Activated T-helper 1 cell treated with anti-CD3 and anti-CD28 coated beads, Interleukin-2, amount 50 U/mL, for 16 hours (primary cell): Measurements from ENCODE around the gene TIMM22.
A peak's percentile ranks its signal among the peaks of the same experiment; 100 is the strongest.
"Not testable (repeated sequence)": the region's sequence is repeated elsewhere in the genome, so short reads cannot be mapped to it uniquely, and the experiment has no call there.

ENCODE experiments used
- DNase-seq, 2 donors: peaks; one replicate each; pipeline ENCODE4 v3.0.0-alpha.2; 2020; ENCODE audit warnings: low read depth in 1 of 2, low spot score in 1 of 2

The TIMM22 gene

DNA sequence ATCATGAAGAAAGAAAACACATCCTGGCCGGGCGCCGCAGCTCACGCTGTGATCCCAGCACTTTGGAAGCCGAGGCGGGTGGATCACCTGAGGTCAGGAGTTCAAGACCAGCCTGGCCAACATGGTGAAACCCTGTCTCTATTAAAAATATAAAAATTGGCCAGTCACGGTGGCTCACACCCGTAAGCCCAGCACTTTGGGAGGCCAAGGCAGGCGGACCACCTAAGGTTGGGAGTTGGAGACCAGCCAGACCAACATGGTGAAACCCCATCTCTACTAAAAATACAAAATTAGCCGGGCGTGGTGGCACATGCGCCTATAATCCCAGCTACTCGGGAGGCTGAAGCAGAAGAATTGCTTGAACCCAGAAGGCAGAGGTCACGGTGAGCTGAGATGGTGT lies 25.1 kb upstream of the TIMM22 start:
- DNase-seq = not testable (repeated sequence)

DNA sequence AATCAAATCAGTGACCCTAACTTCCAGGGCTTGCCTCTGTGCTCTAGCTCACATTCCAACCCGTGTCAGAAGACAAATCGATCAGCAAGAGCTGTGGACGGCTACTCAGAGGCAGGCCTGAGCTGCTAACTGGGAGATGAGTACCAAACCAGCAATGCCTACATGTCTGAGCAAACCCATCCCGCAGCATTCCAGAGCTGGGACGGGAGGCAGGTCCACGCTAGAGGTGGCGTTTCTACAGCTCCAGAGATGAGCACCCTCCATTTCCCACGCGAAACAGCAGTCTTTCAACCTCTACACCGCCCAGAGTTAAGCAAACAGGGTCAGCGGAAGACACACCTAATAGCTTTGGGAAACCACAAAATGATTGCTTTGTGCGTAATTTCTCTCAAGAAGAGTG lies 23.9 kb upstream of the TIMM22 start:
- DNase-seq = no peak

DNA sequence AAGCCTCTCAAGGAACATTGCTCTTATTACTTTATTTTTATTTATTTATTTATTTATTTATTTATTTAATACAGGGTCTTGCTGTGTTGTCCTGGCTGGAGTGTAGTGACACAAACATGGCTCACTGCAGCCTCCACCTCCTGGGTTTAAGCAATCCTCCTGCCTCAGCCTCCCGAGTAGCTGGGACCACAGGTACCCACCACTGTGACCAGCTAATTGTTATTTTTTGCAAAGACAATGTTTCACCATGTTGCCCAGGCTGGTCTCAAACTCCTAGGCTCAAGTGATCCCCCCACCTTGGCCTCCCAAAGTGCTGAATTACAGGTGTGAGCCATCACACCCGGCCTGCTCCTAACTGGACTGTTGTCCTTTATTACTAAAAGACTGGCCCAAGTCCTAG lies 22.2 kb upstream of the TIMM22 start:
- not testable (repeated sequence) for DNase-seq

DNA sequence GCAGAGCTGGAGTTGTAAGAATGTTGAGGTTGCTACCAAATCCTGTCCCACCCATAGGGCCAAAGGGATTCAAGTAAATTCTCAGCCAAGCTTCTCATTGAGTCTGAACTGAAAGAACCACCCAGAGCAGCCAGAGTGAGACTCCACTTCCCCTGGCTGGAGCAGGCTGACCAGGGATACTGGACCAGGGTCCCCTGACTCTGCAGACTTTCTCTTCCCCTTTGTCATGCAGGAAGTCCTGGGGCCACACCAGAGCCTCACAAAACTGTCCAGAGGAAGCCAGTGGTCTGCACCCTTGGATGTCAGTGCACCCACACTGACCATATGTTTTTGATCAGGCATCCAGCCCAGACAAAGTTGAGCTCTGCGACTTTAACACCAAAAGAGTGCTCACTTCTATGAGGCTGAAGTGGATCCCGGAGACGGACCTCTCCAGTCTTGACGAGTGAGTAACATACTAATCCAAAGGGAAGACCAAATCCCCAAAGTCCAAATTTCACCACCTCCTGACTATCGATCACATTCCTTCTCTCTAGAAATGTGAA lies 21.5 kb upstream of the TIMM22 start:
- DNase-seq = no peak

DNA sequence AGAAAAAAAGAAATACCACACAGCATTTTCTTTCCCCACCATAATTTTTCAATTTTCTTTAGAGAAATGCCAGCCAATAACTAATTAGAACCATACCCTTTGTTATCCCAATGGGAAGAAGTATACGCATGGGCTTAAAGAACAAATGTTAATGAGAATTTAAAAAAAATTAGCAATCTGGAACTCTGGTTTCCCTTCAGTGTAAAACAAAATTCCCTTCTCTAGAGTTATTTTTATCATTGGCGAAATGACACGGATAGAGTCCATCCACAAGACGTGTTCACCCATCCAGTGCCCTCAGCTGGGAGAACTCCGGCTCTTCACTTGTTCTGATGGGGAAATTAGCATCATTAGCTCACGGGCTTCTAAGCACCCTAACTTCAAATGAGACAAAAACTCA lies 20.6 kb upstream of the TIMM22 start:
- no peak for DNase-seq

DNA sequence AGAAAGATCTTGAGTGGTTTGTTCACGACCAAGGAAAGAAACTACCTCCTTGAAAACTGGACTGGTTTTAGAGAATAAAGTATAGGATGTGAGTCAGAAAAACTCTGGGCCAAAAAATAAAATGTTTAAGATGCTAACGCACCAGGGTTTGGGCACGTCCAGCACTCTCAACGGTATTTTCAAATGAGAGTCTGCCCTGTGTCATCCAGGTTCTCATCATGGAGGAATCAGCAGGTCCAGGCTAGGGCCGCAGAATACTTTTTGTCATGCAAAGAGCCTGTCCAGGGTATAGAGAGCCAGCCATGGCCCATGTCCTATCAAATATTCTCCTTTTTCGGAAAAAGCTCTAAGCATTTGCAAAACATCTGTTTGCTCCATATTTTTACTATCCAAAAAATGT lies 19.8 kb upstream of the TIMM22 start:
- DNase-seq = no peak

DNA sequence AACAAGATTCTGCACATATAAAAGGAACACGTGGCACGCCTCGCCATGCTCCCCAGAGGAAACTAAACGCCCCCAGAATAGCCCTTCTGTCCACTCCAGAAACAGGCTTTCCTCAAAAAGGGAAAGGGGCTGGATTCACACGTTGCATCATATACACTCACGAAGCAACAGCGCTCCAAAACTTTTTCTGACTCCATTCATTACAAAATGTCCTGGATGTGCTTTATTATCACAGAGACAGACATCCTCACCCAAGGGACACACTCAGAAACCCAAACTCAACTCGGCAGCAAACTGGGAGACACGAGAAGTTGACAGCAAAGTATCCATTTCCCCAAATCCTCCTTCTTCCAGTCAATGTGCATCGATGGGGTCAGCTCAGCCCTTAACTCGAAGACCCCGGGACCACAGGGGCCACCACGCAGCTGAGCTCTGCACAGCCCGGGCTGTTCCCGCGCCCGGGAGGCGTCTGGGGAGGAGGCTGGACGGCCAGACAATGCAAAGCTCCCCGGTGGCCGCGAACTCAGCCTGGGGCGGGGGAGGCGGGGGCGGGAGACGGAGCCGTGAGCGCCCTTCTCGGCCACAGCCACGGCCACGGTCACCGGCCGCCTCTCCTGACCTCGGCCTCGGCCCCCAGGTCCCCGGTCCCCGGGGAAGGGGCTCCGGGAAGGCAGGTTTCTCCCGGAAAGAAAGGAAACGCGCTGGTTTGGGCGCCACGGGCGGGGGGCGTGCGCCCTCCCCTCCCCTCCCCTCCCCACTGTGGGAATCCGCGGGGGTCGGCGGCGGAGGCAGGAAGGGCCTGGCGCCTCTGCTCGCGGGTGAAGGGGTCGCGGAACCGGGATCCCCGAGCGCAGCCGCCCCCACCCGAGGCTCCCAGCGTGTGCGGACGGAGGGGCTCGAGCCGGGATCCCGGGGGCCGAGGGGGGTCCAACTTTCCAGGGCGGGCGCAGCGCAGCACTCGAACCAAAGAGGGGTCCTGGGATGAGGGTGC lies 18.5 kb upstream of the TIMM22 start:
- DNase-seq = no peak

DNA sequence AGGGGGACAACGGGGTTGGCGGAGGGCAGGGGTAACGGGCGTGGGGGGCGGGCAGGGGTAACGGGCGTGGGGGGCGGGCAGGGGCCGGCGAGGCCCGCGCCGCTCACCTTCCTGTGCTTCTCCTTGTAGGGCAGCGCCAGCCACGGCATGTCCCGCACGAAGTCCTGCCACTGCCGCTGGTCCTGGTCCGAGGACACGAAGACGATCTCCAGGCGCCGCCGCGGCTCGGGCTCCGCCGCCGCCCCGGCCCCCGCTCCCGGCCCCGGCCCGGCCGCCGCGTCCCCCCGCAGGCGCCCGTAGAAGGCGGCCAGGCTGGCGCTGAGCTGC lies 17.8 kb upstream of the TIMM22 start:
- no peak for DNase-seq

DNA sequence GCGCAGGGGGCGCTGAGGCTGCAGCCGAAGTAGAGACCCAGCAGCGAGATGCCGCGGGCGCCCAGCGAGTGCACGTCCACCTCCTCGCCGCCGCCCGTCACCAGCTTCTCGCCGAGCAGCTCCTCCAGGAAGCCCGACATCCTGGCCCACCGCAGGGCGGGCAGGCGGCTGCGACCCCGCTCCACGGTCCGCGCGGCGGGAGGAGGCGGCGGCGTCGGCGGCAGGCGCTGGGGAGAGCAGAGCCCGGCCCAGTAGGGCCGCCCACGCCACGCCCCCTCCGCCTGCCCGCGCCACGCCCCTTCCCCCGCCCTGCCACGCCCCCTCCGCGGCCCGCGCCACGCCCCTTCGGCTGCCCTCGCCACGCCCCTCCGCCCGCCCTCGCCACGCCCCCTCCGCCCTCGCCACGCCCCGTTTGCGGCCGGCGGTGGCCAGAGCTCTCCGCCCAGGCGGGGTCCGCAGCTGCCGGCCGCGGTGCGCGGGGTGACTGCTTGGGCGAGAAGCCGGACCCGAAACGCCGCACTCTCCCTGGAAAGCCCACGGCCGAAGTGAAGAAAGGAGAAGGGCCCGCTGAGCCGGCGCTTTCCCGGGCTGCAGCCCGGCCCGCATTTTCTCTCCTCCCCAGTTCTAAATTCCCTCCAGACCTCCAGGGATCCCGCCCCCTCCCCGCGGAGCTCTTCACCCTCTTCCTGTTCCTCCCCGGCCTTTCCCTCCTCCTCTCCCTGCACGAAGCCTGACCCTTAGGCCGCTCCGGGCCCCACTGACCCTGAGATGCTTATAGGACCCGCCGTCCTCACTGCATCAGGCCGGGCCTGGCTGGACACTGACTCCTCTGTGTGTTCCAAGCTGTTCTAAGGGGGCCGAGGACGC lies 17.2 kb upstream of the TIMM22 start, which contains the start of gene NXN:
Gene NXN (minus strand): TSS at position 238 of the 867 bp plus-strand sequence.
- peak; percentile 87 to 89 for DNase-seq

DNA sequence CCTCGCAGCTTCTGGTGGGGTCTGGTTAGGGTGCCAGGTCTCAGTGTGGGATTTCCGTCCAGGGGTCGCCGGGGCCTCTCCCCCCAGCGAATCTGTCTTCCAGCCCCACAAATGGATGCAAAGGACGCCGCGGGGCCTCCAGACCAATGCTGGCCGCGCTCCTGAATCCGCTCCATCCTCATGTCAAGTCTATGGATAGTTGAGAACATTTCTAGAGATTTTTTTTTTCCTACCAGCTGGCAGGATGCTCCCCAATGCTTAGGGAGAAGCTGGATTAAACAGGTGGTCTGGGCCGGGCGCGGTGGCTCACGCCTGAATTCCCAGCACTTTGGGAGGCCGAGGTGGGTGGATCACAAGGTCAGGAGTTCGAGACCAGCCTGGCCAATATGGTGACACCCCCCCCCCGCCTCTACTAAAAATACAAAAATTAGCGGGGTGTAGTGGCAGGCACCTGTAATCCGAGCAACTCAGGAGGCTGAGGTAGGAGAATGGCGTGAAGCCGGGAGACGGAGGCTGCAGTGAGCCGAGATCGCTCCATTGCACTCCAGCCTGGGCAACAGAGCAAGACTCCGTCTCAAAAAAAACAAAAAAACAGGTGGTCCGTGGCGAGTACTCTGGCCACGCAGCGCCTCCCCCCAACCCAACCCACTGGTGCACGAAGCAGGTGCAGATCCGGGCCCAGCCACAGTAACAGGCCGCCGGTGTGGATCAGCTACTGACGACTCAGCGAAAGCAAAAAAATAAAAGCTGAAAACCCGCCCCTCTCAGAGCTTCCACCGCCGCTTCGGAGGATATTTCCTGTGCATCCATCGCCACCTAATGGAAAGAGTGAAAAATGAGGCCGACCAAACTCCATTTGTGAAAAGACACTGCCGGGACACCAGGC lies 16.3 kb upstream of the TIMM22 start:
- DNase-seq = peak; percentile 57 to 67

DNA sequence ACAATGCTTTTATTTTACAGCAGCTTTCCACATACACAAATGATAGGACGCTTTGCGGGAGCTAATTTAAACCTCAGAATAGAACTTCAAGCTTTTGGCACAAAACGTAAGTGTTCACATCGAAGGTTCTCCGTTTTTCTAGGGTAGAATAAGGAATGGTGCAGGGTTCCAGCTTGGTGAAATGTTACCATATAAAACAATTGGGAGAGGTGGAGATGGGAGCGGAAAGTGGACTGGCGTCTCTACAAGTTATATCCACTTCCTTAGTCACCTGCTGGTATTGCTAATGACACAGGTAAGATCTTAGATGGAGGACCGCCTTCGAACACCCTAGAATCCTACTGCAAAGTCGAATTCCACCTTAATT lies 15.7 kb upstream of the TIMM22 start:
- no peak for DNase-seq

DNA sequence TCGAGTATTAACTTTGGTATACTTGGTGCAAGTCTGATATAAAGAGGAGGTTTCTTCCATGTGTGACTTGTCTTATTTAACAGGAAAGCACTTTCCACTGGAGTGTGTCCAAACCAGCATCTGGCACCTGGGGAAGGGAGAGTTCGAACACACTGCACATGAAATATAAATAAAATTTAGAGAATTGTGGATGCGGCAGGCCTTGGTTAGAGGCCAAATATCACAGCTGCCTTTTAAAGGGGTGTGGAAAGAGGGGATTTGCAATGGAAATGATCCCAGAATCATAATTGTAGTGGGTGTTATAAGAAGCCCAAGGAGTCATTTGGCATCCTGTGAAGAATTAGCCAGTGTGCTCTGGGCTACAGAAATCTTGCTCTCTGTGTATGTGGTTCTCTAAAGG lies 13.0 kb upstream of the TIMM22 start:
- DNase-seq = no peak

DNA sequence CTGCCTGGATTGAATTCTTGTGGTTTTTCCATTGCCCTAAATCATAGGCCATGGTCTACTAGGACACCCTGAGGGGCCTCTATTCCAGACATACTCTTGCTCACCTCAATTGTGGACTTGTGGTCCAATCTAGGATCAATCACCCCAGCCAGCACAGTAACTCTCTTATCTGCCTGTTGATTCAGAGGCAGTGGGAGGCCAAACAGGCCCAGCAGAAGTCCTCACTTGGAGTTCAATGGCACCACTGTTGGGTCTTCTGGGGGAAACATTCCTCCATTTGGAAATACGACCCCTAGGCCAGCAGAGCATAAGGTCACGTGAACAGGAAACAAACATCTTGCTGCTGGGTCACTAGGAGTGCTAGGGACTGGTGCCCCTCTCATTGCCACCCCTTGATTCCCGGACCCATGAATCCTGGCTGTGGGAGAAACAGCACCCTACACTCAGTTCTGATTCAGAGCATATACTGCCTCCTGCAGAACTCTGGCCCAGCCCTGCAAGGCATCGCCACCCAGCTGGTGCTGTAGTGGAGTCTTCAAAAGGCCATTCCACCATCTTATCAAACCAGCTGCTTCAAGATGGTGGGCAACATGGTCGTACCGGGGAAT lies 10.5 kb upstream of the TIMM22 start:
- DNase-seq = no peak

DNA sequence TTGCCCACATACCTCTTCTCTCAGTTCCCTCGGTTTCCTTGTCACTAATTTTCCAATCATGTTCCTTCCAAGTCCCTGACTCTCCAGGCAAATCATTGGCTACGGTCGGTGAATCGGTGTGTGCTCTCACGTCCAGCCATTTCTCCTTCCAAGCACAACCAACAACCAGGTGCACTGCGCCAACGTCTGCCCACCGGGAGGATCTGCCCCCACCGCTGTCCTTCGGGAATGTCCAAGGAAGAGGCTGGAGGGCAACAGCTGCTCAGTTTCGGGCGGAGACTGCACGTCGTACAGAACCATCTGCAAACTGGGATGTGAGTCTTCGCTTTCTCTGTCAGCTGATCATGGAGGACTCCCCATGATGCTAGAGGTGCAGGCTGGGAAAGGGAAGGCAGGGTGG lies 9.0 kb upstream of the TIMM22 start:
- DNase-seq = no peak

DNA sequence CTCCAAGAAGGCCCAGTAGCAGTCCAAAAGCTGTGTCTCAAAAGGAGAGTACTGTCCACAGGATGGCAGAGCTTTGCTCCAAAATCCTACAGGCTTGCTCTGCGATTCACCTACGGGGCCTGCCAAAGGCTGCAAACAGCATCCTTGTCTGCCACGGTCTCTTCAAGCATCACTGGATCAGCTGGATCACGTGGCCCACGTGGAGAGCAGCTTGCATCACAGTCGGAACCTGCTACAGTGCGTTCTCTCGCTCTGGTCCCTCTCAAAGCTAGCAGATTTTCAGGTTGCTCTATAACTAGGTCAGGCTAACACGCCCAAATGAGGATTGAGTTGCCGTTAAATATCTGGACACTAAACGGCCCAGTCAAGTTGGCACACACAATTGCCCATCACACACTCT lies 8.4 kb upstream of the TIMM22 start:
- no peak for DNase-seq

DNA sequence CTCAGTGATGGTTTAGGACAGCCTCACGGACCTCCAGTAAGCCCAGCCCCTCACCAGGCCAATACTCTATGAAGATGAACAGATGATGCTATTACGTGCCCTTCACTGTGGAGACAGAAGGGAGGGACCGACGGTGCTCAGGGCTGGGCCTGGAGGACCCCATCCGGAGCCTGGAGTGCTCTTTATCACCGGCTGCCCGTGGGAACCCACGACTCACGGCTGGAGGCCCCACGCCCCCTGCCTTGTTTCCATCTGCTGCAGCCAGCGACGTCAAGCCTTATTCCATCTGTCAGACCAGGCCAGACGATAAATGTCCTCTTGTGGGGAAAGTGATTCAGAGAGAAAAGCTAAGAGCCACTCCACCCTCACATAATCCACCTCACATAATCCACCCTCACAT lies 4.0 kb upstream of the TIMM22 start:
- no peak for DNase-seq

DNA sequence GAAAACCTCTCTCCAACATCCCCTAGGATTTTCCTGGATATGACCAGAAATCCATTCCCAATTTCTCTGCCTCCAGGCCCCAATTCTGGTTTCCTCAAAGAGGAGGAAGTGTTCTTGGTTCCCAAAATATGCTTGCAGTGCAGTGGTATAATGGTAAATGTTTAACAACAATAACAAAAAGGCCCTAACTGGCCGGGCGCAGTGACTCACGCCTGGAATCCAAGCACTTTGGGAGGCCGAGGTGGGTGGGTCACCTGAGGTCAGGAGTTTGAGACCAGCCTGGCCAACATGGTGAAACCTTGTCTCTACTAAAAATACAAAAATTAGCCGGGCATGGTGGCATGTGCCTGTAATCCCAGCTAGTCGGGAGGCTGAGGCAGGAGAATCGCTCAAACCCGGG lies 1.6 kb upstream of the TIMM22 start:
- DNase-seq = not testable (repeated sequence)

DNA sequence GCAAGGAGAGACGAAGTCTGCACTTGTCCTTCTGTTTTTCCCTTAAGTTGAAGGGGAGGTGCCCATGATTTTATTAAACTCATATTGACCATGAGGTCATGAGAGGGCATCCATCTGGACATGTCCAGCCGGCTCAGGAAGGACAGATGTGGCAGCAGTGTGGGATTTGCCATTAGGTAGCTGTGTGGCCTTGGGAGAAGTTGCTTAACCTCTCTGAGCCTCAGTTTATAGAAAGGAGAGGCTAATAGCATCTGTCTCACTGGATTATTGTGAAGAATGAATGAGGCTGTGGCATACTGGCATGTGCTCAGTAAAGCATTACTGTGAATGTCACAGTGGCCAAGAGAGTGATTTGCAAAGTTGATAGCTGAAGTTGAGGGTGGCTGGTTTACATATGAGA lies 1.2 kb downstream of the TIMM22 start:
- no peak for DNase-seq

DNA sequence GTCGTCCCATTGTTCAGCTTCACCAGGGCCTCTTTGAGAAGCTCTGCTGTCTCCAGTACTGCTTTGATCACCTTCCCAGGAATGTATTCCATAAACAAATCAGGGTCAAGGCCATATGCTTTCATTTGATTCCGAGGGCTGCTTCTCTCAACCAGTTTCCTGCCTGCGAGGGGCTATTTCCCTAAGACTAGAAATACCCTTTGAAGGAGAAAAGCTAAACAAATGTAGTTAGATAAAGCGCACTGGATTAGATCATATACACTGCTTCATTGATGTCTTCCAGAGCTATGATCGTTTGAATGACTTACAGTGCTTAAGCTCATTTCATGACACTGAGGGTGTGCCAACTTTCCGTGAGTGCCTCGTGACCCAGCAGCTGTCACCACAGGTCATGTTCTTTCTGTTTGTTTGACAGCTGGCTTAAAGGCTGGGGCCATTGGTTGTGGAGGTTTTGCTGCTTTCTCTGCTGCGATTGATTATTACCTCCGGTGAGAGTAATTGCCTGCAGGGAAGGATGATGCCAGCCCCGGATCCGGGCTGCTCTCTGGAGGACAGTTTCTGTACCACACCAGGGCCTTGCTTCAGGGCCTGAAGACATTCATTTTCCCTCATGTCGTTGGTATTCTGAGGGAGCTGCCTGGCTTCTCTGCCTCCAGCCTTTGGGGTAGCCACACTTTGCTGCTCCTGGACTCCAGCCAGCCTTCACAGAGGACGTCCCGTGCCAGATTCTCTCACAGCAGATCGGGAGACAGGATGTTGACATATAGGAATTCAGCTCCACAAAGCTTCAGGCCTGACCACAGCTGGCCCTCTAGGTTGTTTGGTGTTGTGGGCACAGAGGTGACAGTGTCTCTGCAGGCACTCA lies 3.9 kb downstream of the TIMM22 start:
- DNase-seq = no peak
